DND-41 (cell line): ENCODE data around the gene POU3F2.

Experiments used
- ATAC-seq: fragments of 200-7000 bp; cut with Tn5 transposase; 3 replicates; pipeline ENCODE4 v1.9.1; 2021; ENCODE audit warnings: low read depth; ENCODE audit not compliant: insufficient read depth
- DNase-seq: peaks from one replicate; pipeline ENCODE4 v3.0.0-alpha.2; 2020
- H2AFZ ChIP-seq: 2 replicates; pipeline ENCODE4 v1.6.0; 2012; ENCODE audit warnings: low read depth, low read length
- H3K27ac ChIP-seq: 2 replicates; pipeline ENCODE4 v1.5.1; 2012; ENCODE audit warnings: low read length, inconsistent platforms
- H3K27me3 ChIP-seq: fragments of 200-600 bp; sonication (generic); 2 replicates; pipeline ENCODE4 v1.6.0; 2012; ENCODE audit warnings: low read length, mild to moderate bottlenecking, inconsistent platforms; ENCODE audit not compliant: insufficient read depth, poor library complexity
- H3K36me3 ChIP-seq: 2 replicates; pipeline ENCODE4 v1.5.1; 2012; ENCODE audit warnings: low read length, inconsistent platforms; ENCODE audit not compliant: insufficient read depth
- H3K4me1 ChIP-seq: 2 replicates; pipeline ENCODE4 v1.5.1; 2012; ENCODE audit warnings: mild to moderate bottlenecking, low read length; ENCODE audit not compliant: insufficient read depth
- H3K4me2 ChIP-seq: 2 replicates; pipeline ENCODE4 v1.6.0; 2012; ENCODE audit warnings: mild to moderate bottlenecking, moderate library complexity, low read length, inconsistent platforms; ENCODE audit not compliant: insufficient read depth
- H3K4me3 ChIP-seq, 2 experiments: fragments of 200-600 bp in 1 of 2; shearing (Covaris generic) in 1 of 2; 2 replicates each; pipeline ENCODE4 v1.5.1; 2012 to 2016; ENCODE audit warnings: inconsistent platforms in 2 of 2, low read length in 2 of 2, mild to moderate bottlenecking in 2 of 2, low read depth in 1 of 2, moderate library complexity in 1 of 2
- H3K79me2 ChIP-seq: 2 replicates; pipeline ENCODE4 v1.6.0; 2012; ENCODE audit warnings: low read length, inconsistent platforms; ENCODE audit not compliant: insufficient read depth
- H3K9ac ChIP-seq: 2 replicates; pipeline ENCODE4 v1.6.0; 2012; ENCODE audit warnings: low read depth, mild to moderate bottlenecking, inconsistent platforms, low read length, moderate library complexity
- H3K9me3 ChIP-seq: 2 replicates; pipeline ENCODE4 v1.5.1; 2012; ENCODE audit warnings: low read length, moderate library complexity, mild to moderate bottlenecking, inconsistent platforms; ENCODE audit not compliant: insufficient read depth, severe bottlenecking
- H4K20me1 ChIP-seq: 2 replicates; pipeline ENCODE4 v1.6.0; 2012; ENCODE audit warnings: low read length; ENCODE audit not compliant: insufficient read depth
- EZH2 ChIP-seq: IDR thresholded peaks from 3 replicates; pipeline ENCODE4 v1.6.1; 2012; ENCODE audit warnings: borderline replicate concordance, low read depth, mild to moderate bottlenecking, moderate library complexity, low read length, inconsistent platforms; ENCODE audit not compliant: severe bottlenecking
- TF ChIP-seq, protein P1 (sequence below): IDR thresholded peaks from 2 replicates; pipeline ENCODE4 v1.5.1; 2012; ENCODE audit warnings: borderline replicate concordance, low read length, moderate library complexity, mild to moderate bottlenecking; ENCODE audit not compliant: poor library complexity, severe bottlenecking; ENCODE audit errors: extremely low read depth

The POU3F2 gene

DNA sequence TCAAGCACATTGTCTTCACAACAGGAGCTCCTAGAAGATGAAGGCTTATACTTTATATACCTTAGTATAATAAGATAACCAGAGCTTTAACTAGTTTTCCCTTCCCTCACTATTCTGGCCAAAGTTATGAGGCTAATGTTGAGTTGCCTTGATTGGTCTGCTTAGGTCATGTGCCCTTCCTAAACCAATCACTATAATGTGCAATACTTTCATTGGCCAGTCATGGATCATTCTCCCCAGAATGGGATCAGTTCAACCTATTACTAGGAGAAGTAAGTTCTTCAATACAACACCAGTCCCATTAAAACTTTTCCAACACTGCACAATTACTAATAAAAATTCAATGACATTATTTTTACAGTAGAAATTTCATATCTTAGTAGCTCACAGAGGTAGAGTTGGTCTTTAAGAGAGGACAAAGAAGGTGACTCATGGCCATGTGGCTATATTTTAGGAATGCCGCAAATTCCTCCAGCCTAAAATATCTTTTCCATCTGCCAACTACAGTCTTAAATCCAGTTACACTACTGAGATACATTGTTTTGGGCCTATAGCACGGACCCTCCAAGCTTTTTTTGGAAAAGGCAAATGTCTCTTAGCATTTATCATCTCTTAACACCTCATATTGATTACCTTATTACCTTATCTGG is 12.5 kb upstream of the POU3F2 start:
- no peaks in the 10 kb centered on the region for H3K9me3 ChIP-seq
- no peaks in the 10 kb centered on the region for H4K20me1 ChIP-seq
- DNase-seq (no peak), ATAC-seq (no peak)
- H3K4me2 ChIP-seq: no peak overlapping the region
- H3K27ac ChIP-seq: no peak overlapping the region
- no peaks in the 10 kb centered on the region for H3K27me3 ChIP-seq
- H3K4me3 ChIP-seq: no peak overlapping the region
- H3K4me1 ChIP-seq: no peaks in the 10 kb centered on the region
- H2AFZ ChIP-seq: no peak overlapping the region
- no peaks in the 10 kb centered on the region for H3K36me3 ChIP-seq
- no peaks in the 10 kb centered on the region for H3K79me2 ChIP-seq
- TF ChIP-seq EZH2: no peak
- TF ChIP-seq, protein P1, sequence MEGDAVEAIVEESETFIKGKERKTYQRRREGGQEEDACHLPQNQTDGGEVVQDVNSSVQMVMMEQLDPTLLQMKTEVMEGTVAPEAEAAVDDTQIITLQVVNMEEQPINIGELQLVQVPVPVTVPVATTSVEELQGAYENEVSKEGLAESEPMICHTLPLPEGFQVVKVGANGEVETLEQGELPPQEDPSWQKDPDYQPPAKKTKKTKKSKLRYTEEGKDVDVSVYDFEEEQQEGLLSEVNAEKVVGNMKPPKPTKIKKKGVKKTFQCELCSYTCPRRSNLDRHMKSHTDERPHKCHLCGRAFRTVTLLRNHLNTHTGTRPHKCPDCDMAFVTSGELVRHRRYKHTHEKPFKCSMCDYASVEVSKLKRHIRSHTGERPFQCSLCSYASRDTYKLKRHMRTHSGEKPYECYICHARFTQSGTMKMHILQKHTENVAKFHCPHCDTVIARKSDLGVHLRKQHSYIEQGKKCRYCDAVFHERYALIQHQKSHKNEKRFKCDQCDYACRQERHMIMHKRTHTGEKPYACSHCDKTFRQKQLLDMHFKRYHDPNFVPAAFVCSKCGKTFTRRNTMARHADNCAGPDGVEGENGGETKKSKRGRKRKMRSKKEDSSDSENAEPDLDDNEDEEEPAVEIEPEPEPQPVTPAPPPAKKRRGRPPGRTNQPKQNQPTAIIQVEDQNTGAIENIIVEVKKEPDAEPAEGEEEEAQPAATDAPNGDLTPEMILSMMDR: no peak
- no peak overlapping the region for H3K9ac ChIP-seq

DNA sequence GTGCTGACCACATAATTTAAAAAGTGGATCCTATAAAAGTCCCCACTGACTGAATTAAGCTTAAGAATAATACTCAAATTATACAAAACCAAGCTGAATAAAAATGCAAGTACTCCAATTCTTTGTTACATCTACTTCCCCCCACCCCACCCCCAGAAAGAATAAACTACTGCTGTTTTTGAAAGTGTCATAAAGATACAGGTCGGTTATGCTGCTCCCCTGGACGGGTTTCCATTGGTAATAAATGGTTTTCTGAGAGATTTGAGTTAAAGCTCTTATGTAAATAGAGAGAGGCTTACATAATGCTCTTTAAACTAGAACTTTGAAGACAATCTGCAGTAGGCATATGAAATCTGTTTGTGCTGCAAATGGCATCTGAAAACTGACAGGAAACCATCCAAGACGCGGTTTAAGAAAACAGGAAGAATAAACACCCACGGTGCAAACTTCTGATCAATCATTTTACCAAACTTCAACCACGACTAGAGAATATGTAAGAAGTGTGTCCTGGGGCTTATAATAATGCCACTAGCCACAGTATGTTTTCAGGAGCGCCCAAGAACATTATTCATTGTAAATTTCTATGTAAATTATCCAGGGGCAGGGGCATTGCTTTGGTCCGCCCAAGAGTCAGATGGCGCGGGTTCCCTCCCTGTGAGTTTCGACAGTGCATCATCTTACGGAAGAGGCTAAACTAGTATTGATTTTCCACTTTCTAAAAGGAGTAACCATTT is 10.8 kb upstream of the POU3F2 start:
- Histone ChIP-seq H2AFZ (no peak overlapping the region), H3K4me3 (no peak overlapping the region), H3K4me2 (no peak overlapping the region), H3K79me2 (no peaks in the 10 kb centered on the region), H4K20me1 (no peaks in the 10 kb centered on the region), H3K4me1 (no peaks in the 10 kb centered on the region), H3K27ac (no peak overlapping the region), H3K9ac (no peak overlapping the region), H3K27me3 (no peaks in the 10 kb centered on the region), H3K36me3 (no peaks in the 10 kb centered on the region), H3K9me3 (no peaks in the 10 kb centered on the region)
- TF ChIP-seq, protein P1: no peak
- TF ChIP-seq EZH2: no peak
- DNase-seq (no peak), ATAC-seq (no peak)

DNA sequence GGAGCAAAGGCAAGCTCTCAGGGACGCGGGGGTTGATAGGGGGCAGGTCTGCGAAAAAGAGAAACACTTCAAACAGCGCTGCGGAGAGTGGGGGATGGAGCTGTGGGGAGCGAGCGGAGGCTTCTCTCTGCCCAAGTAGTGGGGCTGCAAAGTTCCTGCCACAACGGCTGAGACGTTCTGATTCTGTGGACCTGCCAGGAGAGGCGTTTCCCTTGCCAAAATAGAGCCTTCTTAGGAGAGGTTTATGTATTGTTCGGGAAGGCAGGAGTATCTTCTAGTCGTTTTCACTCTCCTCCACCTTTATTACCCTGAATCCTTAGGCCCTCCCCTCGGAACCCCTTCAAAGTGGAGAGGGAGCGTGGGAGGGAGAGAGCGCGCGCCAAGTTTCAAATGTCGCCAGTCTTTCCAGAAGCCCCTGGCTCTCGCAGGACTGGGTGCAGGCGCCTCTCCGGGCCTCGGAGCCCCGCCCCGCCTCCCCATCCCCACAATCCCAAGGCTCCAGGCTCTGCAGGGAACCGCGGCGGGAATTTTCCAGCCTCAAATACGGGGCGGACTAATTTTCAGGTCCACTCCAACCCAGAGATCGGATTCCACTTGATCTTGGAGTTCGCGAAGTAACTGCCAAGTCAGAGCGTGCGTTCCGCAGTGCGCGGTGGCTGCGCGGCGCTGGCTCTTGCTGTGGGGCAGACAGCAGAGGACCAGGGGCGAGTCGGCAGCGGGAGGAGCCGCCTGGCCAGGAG is 10.0 kb upstream of the POU3F2 start:
- Histone ChIP-seq H4K20me1 (no peaks in the 10 kb centered on the region), H3K4me2 (no peak overlapping the region), H3K27me3 (no peaks in the 10 kb centered on the region), H3K36me3 (no peaks in the 10 kb centered on the region), H3K9me3 (no peaks in the 10 kb centered on the region), H2AFZ (no peak overlapping the region), H3K4me3 (no peak overlapping the region), H3K9ac (no peak overlapping the region), H3K79me2 (no peaks in the 10 kb centered on the region), H3K27ac (no peak overlapping the region), H3K4me1 (no peaks in the 10 kb centered on the region)
- no peak for ATAC-seq
- DNase-seq: no peak
- TF ChIP-seq, protein P1: no peak
- no peak for TF ChIP-seq EZH2
